GM12801 (cell line): ENCODE results near the gene GRIA1.

Source experiments
- CTCF ChIP-seq: IDR thresholded peaks from one replicate; pipeline ENCODE4 v1.5.1; 2011; ENCODE audit warnings: control low read depth; ENCODE audit not compliant: insufficient read length; ENCODE audit errors: extremely low read depth

Gene GRIA1

GRCh38 chr5:153674356-153674755 lies 183.9 kb downstream of the GRIA1 start:
- no peak for TF ChIP-seq CTCF

- no peak for TF ChIP-seq CTCF
These were observed 185.9 kb downstream of the GRIA1 start for GRCh38 chr5:153676406-153676805.

- TF ChIP-seq CTCF = no peak
These were observed 186.4 kb downstream of the GRIA1 start for GRCh38 chr5:153676821-153677220.

GRCh38 chr5:153678617-153679329 lies 188.3 kb downstream of the GRIA1 start:
- no peak for TF ChIP-seq CTCF

GRCh38 chr5:153690236-153690635 lies 199.8 kb downstream of the GRIA1 start:
- TF ChIP-seq CTCF = no peak

GRCh38 chr5:153696256-153696655 lies 205.8 kb downstream of the GRIA1 start:
- TF ChIP-seq CTCF = no peak

- no peak for TF ChIP-seq CTCF
These were observed 208.6 kb downstream of the GRIA1 start for GRCh38 chr5:153699035-153699434.
